ENCODE results near the gene PAK3.

GRCh38 chrX:111254896-111255693, 159.1 kb downstream of the PAK3 start:
- TF ChIP-seq POLR2AphosphoS5 (IDR thresholded peaks at IDR 0.05; ENCODE audit: low read depth, low read length): no peak
- no peak for TF ChIP-seq TAF1 (IDR thresholded peaks at IDR 0.05; ENCODE audit: borderline replicate concordance, insufficient read depth, low read length)
- no peak for TF ChIP-seq SIN3A (IDR thresholded peaks at IDR 0.05; ENCODE audit: borderline replicate concordance, insufficient read depth, low read length)
- TF ChIP-seq REST (IDR thresholded peaks at IDR 0.05; ENCODE audit: insufficient read depth in 1 of 2, low read depth in 2 of 2, low read length in 2 of 2): no peak
- no peak for TF ChIP-seq FOXP2 (optimal IDR thresholded peaks at IDR 0.05; ENCODE audit: borderline replicate concordance, extremely low read depth, extremely low read length, insufficient read depth)
